MM.1S (cell line): Measurements from ENCODE around the gene MYO9A.

Experiments
- CTCF ChIP-seq: fragments of 300-600 bp; sonication (generic); IDR thresholded peaks from 2 replicates; pipeline ENCODE4 v1.5.1; 2016; ENCODE audit warnings: antibody characterized with exemption, low read length, mixed read lengths
- EZH2 ChIP-seq: fragments of 300-600 bp; sonication (generic); optimal IDR thresholded peaks from 2 replicates; pipeline ENCODE3; 2017; ENCODE audit warnings: low read depth, mild to moderate bottlenecking, antibody characterized with exemption, low read length, mixed read lengths
- EZH2phosphoT487 ChIP-seq: fragments of 300-600 bp; sonication (generic); IDR thresholded peaks from 2 replicates; pipeline ENCODE4 v1.6.1; 2018; ENCODE audit warnings: antibody characterized with exemption, low read length

- TF ChIP-seq CTCF (no peak), EZH2 (no peak), EZH2phosphoT487 (no peak)
These were observed 1.0 kb downstream of the MYO9A start for GRCh38 chr15:72116731-72117485.
